ENCODE data around the gene RNF38. TPM values are rescaled to one million over a fixed set of nuclear protein-coding genes. Genes with fewer than 3 reads are reported as not detected.
"Not testable (repeated sequence)": the region's sequence is repeated elsewhere in the genome, so short reads cannot be mapped to it uniquely, and the experiment has no call there.

RNF38 gene
- polyA plus RNA-seq, 3 donors = 42.9 to 52.7 (median 44.3) TPM

DNA sequence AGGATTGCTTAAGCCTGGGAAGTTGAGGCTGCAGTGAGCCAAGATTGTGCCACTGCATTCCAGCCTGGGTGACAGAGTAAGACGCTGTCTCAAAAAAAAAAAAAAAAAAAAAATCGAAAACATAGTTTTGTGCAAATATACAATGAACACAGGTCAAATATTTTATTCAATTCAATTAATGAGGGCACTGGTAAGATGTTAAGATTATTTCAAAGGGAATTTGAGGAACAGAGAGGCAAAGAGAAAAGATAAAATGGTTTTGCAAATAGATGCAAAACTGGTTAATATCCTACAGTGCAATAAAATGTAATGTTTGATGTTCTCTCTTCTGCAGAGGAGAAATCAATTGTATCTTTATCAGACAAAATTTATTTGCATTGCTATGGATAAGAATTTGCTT, 102.3 kb downstream of the RNF38 start:
- no peak for DNase-seq

GRCh38 chr9:36294996-36295395, 105.1 kb downstream of the RNF38 start:
- DNase-seq = not testable (repeated sequence)

DNA sequence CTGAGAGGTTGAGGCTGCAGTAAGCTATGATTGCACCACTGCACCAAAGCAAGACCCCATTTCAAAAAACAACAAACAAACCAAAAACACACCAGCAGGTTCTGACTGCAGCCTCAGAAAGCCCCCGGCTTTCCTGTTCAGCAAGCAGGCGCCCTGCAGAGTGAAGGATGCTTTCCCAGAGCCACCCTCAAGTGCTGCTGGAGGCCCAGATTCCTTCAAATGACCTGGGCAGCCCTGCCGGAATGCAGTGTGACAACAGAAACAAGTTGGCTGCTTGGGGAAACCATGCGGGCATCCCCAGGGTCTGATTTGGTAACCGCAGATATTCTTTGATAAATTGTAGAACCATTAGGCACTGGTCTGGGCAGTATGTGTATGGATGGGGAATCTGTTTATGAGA, 106.2 kb downstream of the RNF38 start:
- no peak for DNase-seq

- DNase-seq = no peak
Observed at GRCh38 chr9:36293171-36293570, 106.9 kb downstream of the RNF38 start.

- no peak for DNase-seq
Observed at GRCh38 chr9:36292641-36293040, 107.4 kb downstream of the RNF38 start.

DNA sequence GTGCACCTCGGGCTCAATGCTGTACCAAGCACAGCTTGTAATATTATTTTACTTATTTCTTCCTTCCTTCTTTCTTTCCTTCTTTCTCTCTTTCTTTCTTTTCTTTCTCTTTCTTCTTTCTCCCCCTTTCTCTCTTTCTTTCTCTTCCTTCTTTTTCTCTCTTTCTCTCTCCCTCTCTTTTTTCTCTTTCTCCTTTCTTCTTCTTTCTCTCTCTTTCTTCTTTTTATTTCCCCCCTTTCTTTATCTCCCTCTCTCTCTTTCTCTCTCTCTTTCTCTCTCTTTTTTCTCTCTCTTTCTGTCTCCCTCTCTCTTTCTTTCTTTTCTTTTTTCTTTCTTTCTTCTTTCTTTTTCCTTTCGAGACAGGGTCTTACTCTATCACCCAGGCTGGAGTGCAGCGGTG, 109.1 kb downstream of the RNF38 start:
- no peak for DNase-seq

- no peak for DNase-seq
Observed at GRCh38 chr9:36289836-36290435, 110.1 kb downstream of the RNF38 start.

GRCh38 chr9:36288070-36288469, 112.0 kb downstream of the RNF38 start:
- DNase-seq = no peak

Other genes with a start within 250 kb of the RNF38 start
- under 1 TPM; 0.27 to 0.54 (median 0.29) TPM for gene CCIN, start 230.9 kb downstream of the RNF38 start, polyA plus RNA-seq (ENCODE audit: insufficient read length in 3 of 3)
- 100 to 1,000 TPM; 260 to 301 (median 281) TPM for gene CLTA, start 209.3 kb downstream of the RNF38 start, polyA plus RNA-seq (ENCODE audit: insufficient read length in 3 of 3)
- 10 to 100 TPM; 15.8 to 21.5 (median 18.3) TPM for gene GNE, start 141.8 kb downstream of the RNF38 start, polyA plus RNA-seq (ENCODE audit: insufficient read length in 3 of 3)
- 10 to 100 TPM; 18.9 to 21.2 (median 20.2) TPM for gene MELK, start 172.6 kb upstream of the RNF38 start, polyA plus RNA-seq (ENCODE audit: insufficient read length in 3 of 3)